Activated CD4-positive, alpha-beta memory T cell treated with anti-CD3 and anti-CD28 coated beads for 36 hours (primary cell): ENCODE results near the gene LITAF. TPM values are rescaled to one million over a fixed set of nuclear protein-coding genes. Genes with fewer than 3 reads are reported as not detected.
"Not testable (repeated sequence)": the region's sequence is repeated elsewhere in the genome, so short reads cannot be mapped to it uniquely, and the experiment has no call there.

Experiments
- CTCF ChIA-PET: fragments of 350-600 bp; sonication (Branson Sonifier 250); formaldehyde crosslinking; loops from one replicate; lab custom pipeline; 2021; ENCODE audit warnings: antibody characterized with exemption, inconsistent platforms; lab: Charles Lee
- POLR2A ChIA-PET: fragments of 350-600 bp; sonication (Branson Sonifier 250); formaldehyde crosslinking; loops from one replicate; lab custom pipeline; 2021; ENCODE audit warnings: antibody characterized with exemption; lab: Charles Lee
- DNase-seq: peaks from one replicate; pipeline ENCODE4 v3.0.0-alpha.2; 2020
- H3K27ac Mint-ChIP-seq: one replicate; pipeline ENCODE4 v1.8.0; 2021; ENCODE audit warnings: mixed read lengths
- H3K27me3 Mint-ChIP-seq: one replicate; pipeline ENCODE4 v1.8.0; 2021; ENCODE audit warnings: mixed read lengths
- H3K36me3 Mint-ChIP-seq: one replicate; pipeline ENCODE4 v1.8.0; 2021; ENCODE audit warnings: mixed read lengths
- H3K4me1 Mint-ChIP-seq: one replicate; pipeline ENCODE4 v1.8.0; 2021; ENCODE audit warnings: low read depth, mixed read lengths
- H3K4me3 Mint-ChIP-seq: one replicate; pipeline ENCODE4 v1.8.0; 2021; ENCODE audit warnings: mild to moderate bottlenecking, mixed read lengths
- H3K9me3 Mint-ChIP-seq: one replicate; pipeline ENCODE4 v1.8.0; 2021; ENCODE audit warnings: mixed read lengths
- intact Hi-C: fragments of 100-400 bp; cut with micrococcal nuclease; formaldehyde crosslinking; loops from one replicate; pipeline ENCODE4 v1.15.1; 2023
- total RNA-seq, 2 experiments: library from RNA; stranded (reverse); gene quantifications; one replicate each; pipeline ENCODE4 v1.2.3, GENCODE V29; 2021

The LITAF gene
- total RNA-seq, 2 experiments from 2014 or later, result 130 to 134 TPM

- H3K27ac Mint-ChIP-seq, H3K27me3 Mint-ChIP-seq, DNase-seq, H3K36me3 Mint-ChIP-seq, POLR2A ChIA-PET, H3K9me3 Mint-ChIP-seq, intact Hi-C loops, H3K4me3 Mint-ChIP-seq: not testable (repeated sequence)
- peaks cover 16% of the 10 kb centered on the region for H3K4me1 Mint-ChIP-seq
- CTCF ChIA-PET, result interaction anchor here (1.9 kb wide), 1 partner anchor 61 kb away, joined by 6 read pairs; no protein-coding TSS in a partner anchor
Measured at GRCh38 chr16:11593076-11593475, 6.4 kb upstream of the LITAF start.

DNA sequence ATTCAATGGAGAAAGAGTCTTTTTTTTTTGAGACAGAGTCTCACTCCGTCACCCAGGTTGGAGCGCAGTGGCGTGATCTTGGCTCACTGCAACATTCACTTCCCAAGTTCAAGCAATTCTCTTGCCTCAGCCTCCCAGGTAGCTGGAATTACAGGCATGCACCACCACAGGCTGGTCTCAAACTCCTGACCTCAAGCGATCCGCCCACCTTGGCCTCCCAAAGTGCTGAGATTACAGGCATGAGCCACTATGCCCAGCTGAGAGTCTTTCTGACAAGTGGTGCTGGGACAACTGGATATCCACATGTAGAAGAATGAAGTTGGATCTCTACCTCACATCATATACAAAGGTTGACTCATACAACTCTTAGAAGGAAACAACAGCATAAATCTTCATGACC is 4.9 kb upstream of the LITAF start:
- H3K27me3 Mint-ChIP-seq, H3K4me3 Mint-ChIP-seq, DNase-seq, intact Hi-C loops, H3K27ac Mint-ChIP-seq, CTCF ChIA-PET, H3K9me3 Mint-ChIP-seq, POLR2A ChIA-PET, H3K36me3 Mint-ChIP-seq: not testable (repeated sequence)
- H3K4me1 Mint-ChIP-seq, result peaks cover 13% of the 10 kb centered on the region

GRCh38 chr16:11589198-11589550 is 2.5 kb upstream of the LITAF start:
- H3K27me3 Mint-ChIP-seq, result no peaks in the 10 kb centered on the region

DNA sequence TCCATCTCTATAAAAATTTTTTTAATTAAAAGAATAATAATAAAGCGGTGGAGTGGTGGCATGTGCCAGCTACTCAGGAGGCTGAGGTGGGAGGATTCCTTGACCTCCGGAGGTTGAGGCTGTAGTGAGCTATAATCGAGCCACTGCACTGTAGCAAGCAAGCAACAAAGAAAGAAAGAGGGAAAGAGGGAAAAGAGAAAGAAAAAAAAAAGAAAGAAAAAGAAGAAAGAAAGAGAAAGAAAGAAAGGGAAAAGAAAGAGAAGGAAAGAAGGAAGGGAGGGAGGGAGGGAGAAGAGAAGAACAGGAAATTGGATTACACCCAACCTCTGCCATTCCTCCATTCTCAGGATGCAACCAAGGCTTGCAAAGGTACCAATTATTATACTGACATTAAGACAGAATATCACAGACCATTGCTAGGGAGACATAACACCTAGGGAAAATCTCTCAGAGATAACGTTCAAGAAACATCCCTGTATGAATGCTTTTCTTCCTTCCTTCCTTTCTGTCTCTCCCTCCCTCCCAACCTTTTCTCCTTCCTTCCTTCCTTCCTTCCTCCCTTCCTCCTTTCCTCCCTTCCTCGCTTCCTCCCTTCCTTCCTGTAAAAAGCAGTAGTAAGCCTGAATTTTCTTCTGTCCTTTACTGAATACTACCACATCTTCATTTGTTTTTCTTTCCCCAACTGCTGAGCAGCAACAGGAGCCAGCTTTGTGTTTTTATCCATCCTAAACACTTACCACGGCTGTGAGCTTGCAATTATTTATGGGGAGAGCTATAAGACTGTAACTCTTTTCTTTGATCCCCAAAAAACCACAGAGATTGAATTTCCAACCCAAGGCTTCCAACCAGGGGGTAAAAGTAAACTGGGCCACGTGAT is 1.8 kb upstream of the LITAF start:
- intact Hi-C loops, result loop anchor here (5.0 kb wide), 1 partner anchor 209 kb away; the partner anchor contains the start of gene ZC3H7A
- Mint-ChIP-seq H3K36me3 (peaks cover 13% of the 10 kb centered on the region), H3K9me3 (no peaks in the 10 kb centered on the region), H3K4me1 (peaks cover 16% of the 10 kb centered on the region), H3K27me3 (no peaks in the 10 kb centered on the region), H3K27ac (no peak overlapping the region), H3K4me3 (no peak overlapping the region)
- CTCF ChIA-PET, result no interaction called here
- POLR2A ChIA-PET, result no interaction called here
- no peak for DNase-seq

More at GRCh38 chr16:11589198-11589550, 2.5 kb upstream of the LITAF start:
- Mint-ChIP-seq H3K9me3 (no peaks in the 10 kb centered on the region), H3K4me1 (peaks cover 10% of the 10 kb centered on the region), H3K36me3 (peaks cover 8% of the 10 kb centered on the region), H3K27ac (no peak overlapping the region), H3K4me3 (no peak overlapping the region)
- ChIA-PET CTCF (no interaction called here), POLR2A (no interaction called here)
- no peak for DNase-seq
- intact Hi-C loops, result loop anchor here (5.0 kb wide), 1 partner anchor 208 kb away; the partner anchor contains the start of gene ZC3H7A

DNA sequence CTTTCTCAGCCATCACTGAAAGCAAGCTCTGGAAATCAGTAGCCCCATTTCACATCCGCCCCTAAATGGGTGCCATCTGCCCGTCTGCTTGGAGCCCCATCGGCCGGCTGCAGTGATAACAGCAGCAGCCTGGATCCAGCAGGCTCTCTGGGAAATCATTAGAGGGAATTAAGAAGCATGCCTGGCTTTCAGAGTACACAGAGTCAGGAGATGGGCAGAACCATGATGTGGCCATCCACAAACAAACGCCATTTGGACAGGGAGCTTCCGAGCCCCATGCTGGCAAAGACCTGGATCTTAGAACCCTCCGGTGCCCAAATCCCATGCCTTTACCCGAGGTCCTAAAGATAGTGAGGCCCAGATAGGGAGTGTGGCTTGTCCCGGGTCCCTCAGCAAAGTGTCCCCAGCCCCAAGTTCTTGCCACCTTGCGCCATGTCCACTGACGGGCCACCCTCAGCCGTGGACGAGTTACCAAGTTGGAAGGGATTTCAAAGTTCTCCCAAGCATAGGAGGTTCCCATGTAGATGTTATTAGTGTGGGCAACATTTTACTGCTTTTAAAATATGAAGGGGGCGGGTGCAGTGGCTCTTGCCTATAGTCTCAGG is 1.0 kb upstream of the LITAF start:
- Mint-ChIP-seq H3K9me3 (no peaks in the 10 kb centered on the region), H3K27me3 (no peaks in the 10 kb centered on the region), H3K4me3 (peak overlapping the region; percentile 81), H3K4me1 (peaks cover 23% of the 10 kb centered on the region), H3K27ac (peak overlapping the region; percentile 91), H3K36me3 (peaks cover 17% of the 10 kb centered on the region)
- ChIA-PET CTCF (no interaction called here), POLR2A (interaction anchor here (1.2 to 1.7 kb wide), 2 partner anchors 9 to 155 kb away, joined by 3 to 8 read pairs; partner anchors contain the start of gene TXNDC11)
- no peak for DNase-seq
- intact Hi-C loops, result loop anchor here (5.0 kb wide), 1 partner anchor 210 kb away; the partner anchor contains the start of gene ZC3H7A

DNA sequence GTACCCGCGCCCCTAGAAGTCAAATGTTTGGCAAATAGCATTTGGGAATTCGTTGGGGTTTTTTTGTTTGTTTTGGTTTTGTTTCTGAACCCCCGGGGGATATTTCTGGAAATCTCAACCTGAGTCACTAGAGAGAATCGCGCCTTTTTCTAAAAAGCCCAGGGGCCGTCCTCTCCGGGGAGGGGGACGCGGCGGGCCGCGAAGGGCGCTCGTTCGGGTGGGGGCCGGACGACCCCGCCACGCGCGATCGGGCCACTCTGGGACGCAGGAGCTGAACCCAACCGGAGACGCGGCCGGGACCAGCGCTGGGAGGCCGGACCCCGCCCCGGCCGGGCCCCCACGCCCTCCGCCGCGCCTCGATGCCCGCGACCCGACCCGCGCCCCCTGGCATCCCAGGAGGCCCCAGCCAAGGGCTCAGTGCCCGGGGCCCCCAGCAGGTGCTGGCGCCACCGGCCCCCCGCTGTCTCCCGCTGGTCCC is 302 bp downstream of the LITAF start:
- Mint-ChIP-seq H3K4me3 (peak overlapping the region; percentile 90), H3K9me3 (no peaks in the 10 kb centered on the region), H3K27me3 (no peaks in the 10 kb centered on the region), H3K27ac (peak overlapping the region; percentile 88), H3K36me3 (peaks cover 17% of the 10 kb centered on the region), H3K4me1 (peaks cover 35% of the 10 kb centered on the region)
- ChIA-PET POLR2A (interaction anchor here (1.0 to 1.7 kb wide), 6 partner anchors 9 to 332 kb away, joined by 3 to 8 read pairs (median 4); partner anchors contain the start of gene TXNDC11), CTCF (interaction anchor here (1.0 to 1.7 kb wide), 6 partner anchors 54 to 623 kb away, joined by 3 to 7 read pairs (median 3); partner anchors contain the start of gene ZC3H7A)
- DNase-seq, result peak; percentile 29
- intact Hi-C loops, result loop anchor here (5.0 kb wide), 1 partner anchor 211 kb away; the partner anchor contains the start of gene ZC3H7A

- peak overlapping the region; percentile 90 for H3K4me3 Mint-ChIP-seq
- ChIA-PET POLR2A (interaction anchor here (0.7 to 1.7 kb wide), 7 partner anchors 9 to 622 kb away, joined by 3 to 5 read pairs (median 4); partner anchors contain the start of gene TXNDC11), CTCF (interaction anchor here (0.7 to 1.7 kb wide), 6 partner anchors 54 to 622 kb away, joined by 3 to 7 read pairs (median 4); partner anchors contain the start of gene ZC3H7A)
- DNase-seq, result peak; percentile 51
- intact Hi-C loops, result loop anchor here (5.0 kb wide), 1 partner anchor 212 kb away; the partner anchor contains the start of gene ZC3H7A
- H3K27me3 Mint-ChIP-seq, result no peaks in the 10 kb centered on the region
- peak overlapping the region; percentile 88 for H3K27ac Mint-ChIP-seq
- H3K4me1 Mint-ChIP-seq, result peaks cover 42% of the 10 kb centered on the region
- no peaks in the 10 kb centered on the region for H3K9me3 Mint-ChIP-seq
- peaks cover 17% of the 10 kb centered on the region for H3K36me3 Mint-ChIP-seq
Measured at GRCh38 chr16:11585460-11586377, 1.0 kb downstream of the LITAF start.

- H3K4me1 Mint-ChIP-seq, result peaks cover 55% of the 10 kb centered on the region
- H3K27me3 Mint-ChIP-seq, result no peaks in the 10 kb centered on the region
- POLR2A ChIA-PET, result interaction anchor here (1.5 kb wide), 1 partner anchor 8 kb away, joined by 5 read pairs; no protein-coding TSS in a partner anchor
- H3K27ac Mint-ChIP-seq, result peak overlapping the region; percentile 88
- CTCF ChIA-PET, result interaction anchor here (0.6 to 2.1 kb wide), 8 partner anchors 24 to 619 kb away, joined by 3 to 7 read pairs (median 4); partner anchors contain the start of gene ZC3H7A
- H3K36me3 Mint-ChIP-seq, result peaks cover 20% of the 10 kb centered on the region
- peak; percentile 34 for DNase-seq
- H3K4me3 Mint-ChIP-seq, result peak overlapping the region; percentile 90
- no peaks in the 10 kb centered on the region for H3K9me3 Mint-ChIP-seq
- intact Hi-C loops, result loop anchor here (1.0 to 5.0 kb wide), 5 partner anchors 24 to 622 kb away; partner anchors contain the start of gene TXNDC11
Measured at GRCh38 chr16:11583889-11584565, 2.7 kb downstream of the LITAF start.

- intact Hi-C loops, result loop anchor here (5.0 kb wide), 3 partner anchors 36 to 621 kb away; partner anchors contain the start of gene TXNDC11
Measured at GRCh38 chr16:11583166-11583565, 3.6 kb downstream of the LITAF start.

More at GRCh38 chr16:11583166-11583565, 3.6 kb downstream of the LITAF start:
- Mint-ChIP-seq H3K27me3 (no peaks in the 10 kb centered on the region), H3K4me1 (peaks cover 60% of the 10 kb centered on the region), H3K9me3 (no peaks in the 10 kb centered on the region), H3K36me3 (peaks cover 23% of the 10 kb centered on the region), H3K4me3 (peak overlapping the region; percentile 66), H3K27ac (peak overlapping the region; percentile 57)
- DNase-seq, result no peak
- ChIA-PET POLR2A (interaction anchor here (0.9 kb wide), 1 partner anchor 39 kb away, joined by 3 read pairs; no protein-coding TSS in a partner anchor), CTCF (interaction anchor here (0.6 to 2.1 kb wide), 4 partner anchors 51 to 530 kb away, joined by 3 to 11 read pairs (median 6); partner anchors contain the start of gene ZC3H7A)
